Prostate gland (tissue), 2 donors: ENCODE data around the gene ARMC7. TPM values are rescaled to one million over a fixed set of nuclear protein-coding genes. Genes with fewer than 3 reads are reported as not detected.

Source experiments
- DNase-seq: peaks from one replicate; pipeline ENCODE4 v3.0.0-alpha.2; 2019; ENCODE audit warnings: low spot score
- H3K27ac ChIP-seq, 2 donors: fragments of 200-600 bp; sonication (generic); 2 replicates each; pipeline ENCODE4 v1.5.1; 2017 to 2019
- H3K27me3 ChIP-seq: fragments of 200-600 bp; sonication (generic); replicated peaks from 2 replicates; pipeline ENCODE4 v1.5.1; 2019; ENCODE audit not compliant: insufficient read depth
- H3K36me3 ChIP-seq, 2 donors: fragments of 200-600 bp; sonication (generic); 1 replicate in 1 of 2; 2 replicates in 1 of 2; pipeline versions ENCODE4 v1.5.1 to v1.8.1; 2017 to 2019
- H3K4me1 ChIP-seq: fragments of 200-600 bp; sonication (generic); replicated peaks from 2 replicates; pipeline ENCODE4 v1.5.1; 2019
- H3K4me3 ChIP-seq, 2 donors: fragments of 200-600 bp; sonication (generic); 2 replicates each; pipeline ENCODE4 v1.5.1; 2017 to 2019
- H3K9me3 ChIP-seq: fragments of 200-600 bp; sonication (generic); 2 replicates; pipeline ENCODE4 v1.5.1; 2017
- POLR2A ChIP-seq: fragments of 450-650 bp; IDR thresholded peaks from one replicate; pipeline ENCODE4 v1.6.1; 2016; ENCODE audit warnings: antibody characterized with exemption, mild to moderate bottlenecking
- POLR2AphosphoS5 ChIP-seq: sonication (generic); formaldehyde crosslinking; IDR thresholded peaks from one replicate; pipeline ENCODE4 v1.6.1; 2017; ENCODE audit warnings: antibody characterized with exemption
- WGBS: methylation state at CpG from one replicate; pipeline ENCODE4 v1.1.5; 2018; 5-methylcytosine and 5-hydroxymethylcytosine counted together
- intact Hi-C: fragments of 100-400 bp; cut with DNase I; formaldehyde crosslinking; loops from one replicate; pipeline ENCODE4 v1.14.2; 2022
- total RNA-seq, 2 donors: library from RNA; depleted of rRNA; stranded (reverse); fragments of >200 nt; gene quantifications; one replicate each; pipeline ENCODE4 v1.1.0, GENCODE V29; 2016
- TF ChIP-seq, protein P1 (sequence below), 4 experiments: fragments of 200-600 bp in 2 of 4; fragments of 450-650 bp in 2 of 4; sonication (generic) in 2 of 4; IDR thresholded peaks; 1 replicate in 3 of 4; 2 replicates in 1 of 4; pipeline ENCODE4 v1.5.1; 2016 to 2019; ENCODE audit warnings: antibody characterized with exemption in 4 of 4, mild to moderate bottlenecking in 2 of 4, moderate library complexity in 2 of 4

ARMC7 gene
- total RNA-seq, 2 donors from 2014 or later, result 13.6 to 15.1 TPM

DNA sequence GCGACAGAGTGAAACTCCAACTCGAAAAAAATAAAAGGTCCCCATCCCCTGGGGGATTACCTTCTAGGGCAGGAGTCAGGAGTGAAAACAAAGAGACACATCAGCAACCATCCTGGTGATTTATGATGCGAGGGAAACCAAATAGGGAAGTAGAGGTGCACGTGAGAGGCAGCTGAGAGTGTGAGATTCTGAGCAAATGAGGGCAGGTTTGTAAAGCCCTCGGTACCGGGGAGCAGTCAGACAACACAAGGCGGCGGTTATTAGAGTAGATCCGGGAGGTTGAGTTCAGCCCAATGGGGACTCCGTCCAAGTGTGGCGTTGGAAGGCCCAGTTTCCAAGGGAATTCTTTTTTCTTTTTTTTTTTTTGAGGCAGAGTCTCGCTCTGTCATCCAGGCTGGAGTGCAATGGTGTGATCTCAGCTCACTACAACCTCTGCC is 7.4 kb upstream of the ARMC7 start:
- WGBS, result 45% methylated on average over 12 of the region's 12 CpGs
- H3K4me1 ChIP-seq, result no peaks in the 10 kb centered on the region
- no peaks in the 10 kb centered on the region for H3K36me3 ChIP-seq
- no peak overlapping the region for H3K4me3 ChIP-seq
- intact Hi-C loops, result no loop called here
- H3K27ac ChIP-seq, result no peak overlapping the region
- no peak for TF ChIP-seq POLR2A
- no peak for TF ChIP-seq POLR2AphosphoS5
- TF ChIP-seq, protein P1, sequence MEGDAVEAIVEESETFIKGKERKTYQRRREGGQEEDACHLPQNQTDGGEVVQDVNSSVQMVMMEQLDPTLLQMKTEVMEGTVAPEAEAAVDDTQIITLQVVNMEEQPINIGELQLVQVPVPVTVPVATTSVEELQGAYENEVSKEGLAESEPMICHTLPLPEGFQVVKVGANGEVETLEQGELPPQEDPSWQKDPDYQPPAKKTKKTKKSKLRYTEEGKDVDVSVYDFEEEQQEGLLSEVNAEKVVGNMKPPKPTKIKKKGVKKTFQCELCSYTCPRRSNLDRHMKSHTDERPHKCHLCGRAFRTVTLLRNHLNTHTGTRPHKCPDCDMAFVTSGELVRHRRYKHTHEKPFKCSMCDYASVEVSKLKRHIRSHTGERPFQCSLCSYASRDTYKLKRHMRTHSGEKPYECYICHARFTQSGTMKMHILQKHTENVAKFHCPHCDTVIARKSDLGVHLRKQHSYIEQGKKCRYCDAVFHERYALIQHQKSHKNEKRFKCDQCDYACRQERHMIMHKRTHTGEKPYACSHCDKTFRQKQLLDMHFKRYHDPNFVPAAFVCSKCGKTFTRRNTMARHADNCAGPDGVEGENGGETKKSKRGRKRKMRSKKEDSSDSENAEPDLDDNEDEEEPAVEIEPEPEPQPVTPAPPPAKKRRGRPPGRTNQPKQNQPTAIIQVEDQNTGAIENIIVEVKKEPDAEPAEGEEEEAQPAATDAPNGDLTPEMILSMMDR (IDR thresholded peaks at IDR 0.05), result no peak
- DNase-seq, result no peak
- H3K9me3 ChIP-seq, result no peaks in the 10 kb centered on the region
- no peaks in the 10 kb centered on the region for H3K27me3 ChIP-seq

DNA sequence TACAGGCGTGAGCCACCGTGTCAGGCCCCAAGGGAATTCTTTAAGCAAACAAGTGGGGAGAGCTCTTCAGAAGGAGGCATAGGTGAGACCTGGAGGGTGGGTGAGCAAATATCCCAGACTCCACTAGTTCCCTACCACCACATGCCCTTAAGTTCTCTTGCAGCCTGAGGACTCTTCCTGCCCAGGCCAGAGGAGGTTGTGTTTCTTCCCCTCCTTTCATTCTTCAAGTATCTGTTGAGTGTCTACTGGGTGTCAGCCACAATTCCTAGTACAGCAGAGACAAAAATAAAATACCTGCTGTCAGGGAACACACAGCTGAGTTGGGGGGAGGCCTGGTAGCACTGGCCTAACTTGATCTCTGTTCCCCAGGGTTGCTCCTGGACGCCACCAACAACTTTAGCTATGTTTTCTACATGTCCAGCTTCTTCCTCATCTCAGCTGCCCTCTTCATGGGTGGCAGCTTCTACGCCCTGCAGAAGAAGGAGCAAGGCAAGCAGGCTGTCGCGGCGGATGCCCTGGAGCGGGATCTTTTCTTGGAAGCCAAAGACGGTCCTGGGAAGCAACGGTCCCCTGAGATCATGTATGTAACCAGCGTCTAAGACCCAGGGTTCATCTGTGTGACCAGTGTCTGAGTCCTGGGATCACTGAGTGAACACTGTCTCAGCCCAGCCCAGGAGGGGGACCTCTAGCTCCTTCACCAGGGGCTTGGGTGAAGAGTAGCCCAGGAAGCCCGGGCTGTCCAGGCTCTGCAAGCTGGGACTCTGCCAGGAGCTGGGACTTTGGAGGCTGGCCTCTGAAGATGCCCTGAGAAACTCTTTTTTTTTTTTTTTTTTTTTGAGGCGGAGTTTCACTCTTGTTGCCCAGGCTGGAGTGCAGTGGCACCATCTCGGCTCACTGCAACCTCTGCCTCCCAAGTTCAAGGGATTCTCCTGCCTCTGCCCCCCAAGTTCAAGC is 5.9 kb upstream of the ARMC7 start:
- no peak overlapping the region for H3K4me3 ChIP-seq
- WGBS, result 91% methylated on average over 14 of the region's 14 CpGs
- intact Hi-C loops, result no loop called here
- H3K4me1 ChIP-seq, result no peaks in the 10 kb centered on the region
- no peaks in the 10 kb centered on the region for H3K27me3 ChIP-seq
- no peak for DNase-seq
- no peaks in the 10 kb centered on the region for H3K9me3 ChIP-seq
- H3K36me3 ChIP-seq, result no peaks in the 10 kb centered on the region
- H3K27ac ChIP-seq, result no peak overlapping the region
- TF ChIP-seq POLR2AphosphoS5, result no peak
- no peak for TF ChIP-seq POLR2A
- TF ChIP-seq, protein P1 (IDR thresholded peaks at IDR 0.05), result no peak

DNA sequence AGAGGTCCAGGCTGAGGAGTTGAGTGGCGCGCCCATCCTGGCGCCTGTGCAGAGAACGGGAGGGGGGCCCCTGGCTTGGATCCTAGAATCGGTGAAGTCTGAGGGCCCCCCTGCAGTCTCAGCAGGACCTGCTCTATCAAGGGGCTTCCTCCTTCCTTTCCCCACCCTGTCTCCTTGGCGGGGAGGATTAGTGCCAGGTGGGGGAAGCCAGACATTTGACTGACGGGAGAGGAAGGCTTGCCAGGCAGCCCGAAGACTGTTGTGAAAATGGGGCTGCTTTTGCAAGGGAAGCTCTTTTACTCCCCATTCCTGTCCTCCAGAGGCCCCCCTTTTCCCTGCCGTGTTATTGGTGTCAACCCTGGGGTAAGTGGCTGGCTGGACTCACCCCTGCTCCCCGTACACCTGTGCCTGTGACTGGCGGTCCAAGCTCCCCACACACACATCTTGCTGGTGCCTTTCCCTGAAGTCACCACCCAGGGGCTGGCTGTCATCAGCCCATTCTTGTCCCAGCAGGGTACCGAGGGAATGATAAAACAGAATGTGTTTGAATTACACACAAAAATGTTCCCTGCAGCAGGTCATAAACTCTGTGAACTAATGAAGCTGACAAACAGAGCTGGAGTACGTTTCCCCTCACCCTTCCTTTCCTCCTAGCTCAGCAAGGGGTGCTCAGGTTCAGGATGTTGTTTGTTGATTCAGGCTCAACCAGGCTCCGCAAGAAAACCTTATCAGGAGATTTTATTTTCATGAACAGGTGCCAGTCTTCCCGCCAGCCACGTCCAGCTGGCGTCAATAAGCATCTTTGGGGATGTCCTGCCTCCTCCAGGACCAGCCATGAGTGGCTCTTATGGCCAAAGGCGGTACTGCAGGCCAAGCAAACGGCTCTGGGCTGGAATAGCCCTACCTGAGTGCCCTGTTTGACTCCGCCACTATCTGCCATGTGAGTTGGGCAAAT is 4.4 kb upstream of the ARMC7 start:
- Histone ChIP-seq H3K27ac (peak overlapping the region; percentile 43 to 62), H3K9me3 (no peaks in the 10 kb centered on the region), H3K36me3 (no peaks in the 10 kb centered on the region), H3K4me3 (no peak overlapping the region), H3K27me3 (no peaks in the 10 kb centered on the region), H3K4me1 (no peaks in the 10 kb centered on the region)
- intact Hi-C loops, result loop anchor here (5.0 kb wide), 1 partner anchor 143 kb away; no protein-coding TSS in a partner anchor
- peak; percentile 70 for DNase-seq
- TF ChIP-seq, protein P1 (IDR thresholded peaks at IDR 0.05), result peak; percentile 75 to 90 (median 84)
- TF ChIP-seq POLR2A (no peak), POLR2AphosphoS5 (peak; percentile 78)
- WGBS, result 43% methylated on average over 20 of the region's 20 CpGs

DNA sequence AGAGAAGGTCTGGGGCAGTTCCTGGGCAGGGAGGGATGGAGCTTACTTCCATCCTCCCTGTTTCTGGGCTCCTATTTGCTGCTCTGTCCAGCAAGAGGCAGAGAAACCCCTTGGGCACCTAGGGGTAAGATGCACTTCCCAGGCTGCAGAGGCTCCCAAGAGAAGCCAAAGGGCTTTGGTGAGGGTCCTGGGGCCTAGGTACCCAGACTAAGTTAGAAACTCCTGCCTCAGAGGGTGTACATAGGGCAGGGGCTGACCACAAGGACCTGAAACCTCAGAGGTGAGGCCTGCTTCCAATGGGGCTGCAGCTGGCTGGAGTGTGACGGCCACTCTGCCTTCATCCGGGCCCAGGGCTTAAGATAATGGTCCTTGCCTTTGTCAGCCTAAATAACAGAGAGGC is 1.6 kb upstream of the ARMC7 start:
- no peaks in the 10 kb centered on the region for H3K4me1 ChIP-seq
- TF ChIP-seq POLR2A (no peak), POLR2AphosphoS5 (no peak)
- TF ChIP-seq, protein P1 (IDR thresholded peaks at IDR 0.05), result no peak
- DNase-seq, result no peak
- H3K4me3 ChIP-seq, result no peak overlapping the region
- H3K27ac ChIP-seq, result no peak overlapping the region
- no peaks in the 10 kb centered on the region for H3K27me3 ChIP-seq
- H3K9me3 ChIP-seq, result no peaks in the 10 kb centered on the region
- intact Hi-C loops, result loop anchor here (5.0 kb wide), 1 partner anchor 146 kb away; no protein-coding TSS in a partner anchor
- 92% methylated on average over 2 of the region's 2 CpGs for WGBS
- H3K36me3 ChIP-seq, result no peaks in the 10 kb centered on the region
